K562 (cell line): ENCODE data around the gene CRACR2B. TPM values are rescaled to one million over a fixed set of nuclear protein-coding genes. Genes with fewer than 3 reads are reported as not detected.

Source experiments
- BCLAF1 ChIP-seq, 2 experiments: fragments of 450-650 bp in 1 of 2; IDR thresholded peaks; 2 replicates each; pipeline ENCODE4 v1.6.1; 2011 to 2017; ENCODE audit warnings: low read depth in 2 of 2, antibody characterized with exemption in 1 of 2, borderline replicate concordance in 1 of 2, low read length in 1 of 2, mild to moderate bottlenecking in 1 of 2, mixed read lengths in 1 of 2; ENCODE audit not compliant: control insufficient read depth in 1 of 2
- BRCA1 ChIP-seq, 2 experiments: fragments of 450-650 bp in 1 of 2; sonication (generic) in 1 of 2; formaldehyde crosslinking in 1 of 2; IDR thresholded peaks; 2 replicates each; pipeline versions ENCODE4 v1.5.0 to v1.6.1; 2017 to 2020; ENCODE audit warnings: mild to moderate bottlenecking in 1 of 2, missing genetic modification reagents in 1 of 2
- CGGBP1 ChIP-seq: fragments of 250-450 bp; sonication (Bioruptor Pico); IDR thresholded peaks from 2 replicates; pipeline ENCODE4 v1.9.0; 2021; ENCODE audit warnings: mild to moderate bottlenecking
- EHMT2 ChIP-seq: fragments of 450-650 bp; IDR thresholded peaks from 2 replicates; pipeline ENCODE4 v1.6.1; 2018; ENCODE audit warnings: antibody characterized with exemption
- ETV1 ChIP-seq: fragments of 450-650 bp; conservative IDR thresholded peaks from 2 replicates; pipeline ENCODE4 v1.6.1; 2016; ENCODE audit warnings: missing genetic modification characterization, control low read depth, low read depth, missing compliant biosample characterization
- HES1 ChIP-seq: fragments of 450-650 bp; IDR thresholded peaks from 2 replicates; pipeline ENCODE4 v1.6.1; 2016; ENCODE audit warnings: low read depth, mild to moderate bottlenecking, moderate library complexity
- ILK ChIP-seq: fragments of 450-650 bp; IDR thresholded peaks from 2 replicates; pipeline ENCODE4 v1.6.1; 2016; ENCODE audit warnings: missing genetic modification characterization, low read depth, mild to moderate bottlenecking, missing compliant biosample characterization, moderate library complexity, borderline replicate concordance
- LCOR ChIP-seq: sonication (generic); formaldehyde crosslinking; IDR thresholded peaks from 2 replicates; pipeline ENCODE4 v1.8.0; 2022; ENCODE audit warnings: mild to moderate bottlenecking, missing genetic modification reagents
- MCM3 ChIP-seq: fragments of 450-650 bp; IDR thresholded peaks from 2 replicates; pipeline ENCODE4 v1.6.1; 2016
- MTA1 ChIP-seq: fragments of 450-650 bp; IDR thresholded peaks from 2 replicates; pipeline ENCODE4 v1.6.1; 2017; ENCODE audit warnings: borderline replicate concordance
- NFXL1 ChIP-seq: fragments of 450-650 bp; formaldehyde crosslinking; IDR thresholded peaks from 2 replicates; pipeline ENCODE4 v1.4.0; 2021; ENCODE audit warnings: mild to moderate bottlenecking
- PTBP1 ChIP-seq: fragments of 200-400 bp; formaldehyde crosslinking; IDR thresholded peaks from 2 replicates; pipeline ENCODE4 v1.6.1; 2017; ENCODE audit warnings: low read depth, low read length
- RBM15 ChIP-seq: fragments of 200-400 bp; formaldehyde crosslinking; IDR thresholded peaks from 2 replicates; pipeline ENCODE4 v1.6.1; 2018; ENCODE audit warnings: mild to moderate bottlenecking, low read length, moderate library complexity; ENCODE audit not compliant: insufficient read depth
- RFX1 ChIP-seq: fragments of 450-650 bp; IDR thresholded peaks from 2 replicates; pipeline ENCODE4 v1.6.1; 2016; ENCODE audit warnings: mild to moderate bottlenecking, moderate library complexity
- STAT5A ChIP-seq: IDR thresholded peaks from 2 replicates; pipeline ENCODE4 v1.6.1; 2012; ENCODE audit warnings: low read length, inconsistent platforms, borderline replicate concordance
- TGIF2 ChIP-seq: sonication (generic); formaldehyde crosslinking; IDR thresholded peaks from 2 replicates; pipeline ENCODE4 v1.8.1; 2022; ENCODE audit warnings: mild to moderate bottlenecking, missing genetic modification reagents, moderate library complexity
- XRCC4 ChIP-seq: IDR thresholded peaks from one replicate; pipeline ENCODE4 v1.6.1; 2011; ENCODE audit not compliant: insufficient read depth, insufficient read length; ENCODE audit errors: extremely low read depth
- ZC3H11A ChIP-seq: IDR thresholded peaks from 2 replicates; pipeline ENCODE4 v1.6.1; 2012; ENCODE audit warnings: low read depth, low read length, improper control_type of control experiment
- polyA plus RNA-seq, 8 experiments: library from polyadenylated mRNA; depleted of rRNA in 4 of 8; stranded (reverse) in 5 of 8; unstranded in 3 of 8; fragments of >200 nt; fragmentation: Nextera tagmentation in 2 of 8; fragmentation: Illumina TruSeq in 1 of 8; extraction: Ambion mirVana in 2 of 8; extraction: Trizol in 1 of 8; gene quantifications; 2 replicates each; pipeline versions ENCODE4 v1.2.1 to v1.2.3, GENCODE V29; 2011 to 2014; ENCODE audit warnings: inconsistent platforms in 1 of 8, missing spikeins in 1 of 8
- total RNA-seq, 7 experiments: library from RNA; depleted of rRNA in 6 of 7; stranded (reverse); fragments of >200 nt in 6 of 7; fragmentation: Illumina TruSeq in 2 of 7; extraction: Trizol in 2 of 7; gene quantifications; 2 replicates each; pipeline versions ENCODE4 v1.2.1 to v1.2.3, GENCODE V29; 2011 to 2021; ENCODE audit warnings: low replicate concordance in 1 of 7
- TF ChIP-seq, protein P1 (sequence below): fragments of 150-350 bp; IDR thresholded peaks from 2 replicates; pipeline ENCODE4 v1.6.1; 2014; ENCODE audit warnings: low read depth, mild to moderate bottlenecking, low read length, borderline replicate concordance

The CRACR2B gene
- total and polyA plus RNA-seq, 9 of the 15 experiments (the other 6 are each of a cell fraction or from before 2014, with no cell fraction given) = 0.10 to 51.0 (median 6.0) TPM

GRCh38 chr11:875769-876301 lies 48.1 kb downstream of the CRACR2B start (continued):
- TF ChIP-seq, protein P1, sequence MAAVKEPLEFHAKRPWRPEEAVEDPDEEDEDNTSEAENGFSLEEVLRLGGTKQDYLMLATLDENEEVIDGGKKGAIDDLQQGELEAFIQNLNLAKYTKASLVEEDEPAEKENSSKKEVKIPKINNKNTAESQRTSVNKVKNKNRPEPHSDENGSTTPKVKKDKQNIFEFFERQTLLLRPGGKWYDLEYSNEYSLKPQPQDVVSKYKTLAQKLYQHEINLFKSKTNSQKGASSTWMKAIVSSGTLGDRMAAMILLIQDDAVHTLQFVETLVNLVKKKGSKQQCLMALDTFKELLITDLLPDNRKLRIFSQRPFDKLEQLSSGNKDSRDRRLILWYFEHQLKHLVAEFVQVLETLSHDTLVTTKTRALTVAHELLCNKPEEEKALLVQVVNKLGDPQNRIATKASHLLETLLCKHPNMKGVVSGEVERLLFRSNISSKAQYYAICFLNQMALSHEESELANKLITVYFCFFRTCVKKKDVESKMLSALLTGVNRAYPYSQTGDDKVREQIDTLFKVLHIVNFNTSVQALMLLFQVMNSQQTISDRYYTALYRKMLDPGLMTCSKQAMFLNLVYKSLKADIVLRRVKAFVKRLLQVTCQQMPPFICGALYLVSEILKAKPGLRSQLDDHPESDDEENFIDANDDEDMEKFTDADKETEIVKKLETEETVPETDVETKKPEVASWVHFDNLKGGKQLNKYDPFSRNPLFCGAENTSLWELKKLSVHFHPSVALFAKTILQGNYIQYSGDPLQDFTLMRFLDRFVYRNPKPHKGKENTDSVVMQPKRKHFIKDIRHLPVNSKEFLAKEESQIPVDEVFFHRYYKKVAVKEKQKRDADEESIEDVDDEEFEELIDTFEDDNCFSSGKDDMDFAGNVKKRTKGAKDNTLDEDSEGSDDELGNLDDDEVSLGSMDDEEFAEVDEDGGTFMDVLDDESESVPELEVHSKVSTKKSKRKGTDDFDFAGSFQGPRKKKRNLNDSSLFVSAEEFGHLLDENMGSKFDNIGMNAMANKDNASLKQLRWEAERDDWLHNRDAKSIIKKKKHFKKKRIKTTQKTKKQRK = no peak
- no peak for TF ChIP-seq NFXL1 (CRISPR knock-in tag)
- TF ChIP-seq STAT5A = peak; percentile 86
- no peak for TF ChIP-seq ZC3H11A
- no peak for TF ChIP-seq RFX1
- TF ChIP-seq TGIF2 (CRISPR knock-in tag) = no peak
- TF ChIP-seq BRCA1 (IDR thresholded peaks at IDR 0.05) = no peak
- no peak for TF ChIP-seq BRCA1 (CRISPR knock-in tag; IDR thresholded peaks at IDR 0.05)
- TF ChIP-seq XRCC4 = no peak
- no peak for TF ChIP-seq RBM15
- TF ChIP-seq EHMT2 = no peak
- TF ChIP-seq ETV1 = no peak
- TF ChIP-seq BCLAF1 (IDR thresholded peaks at IDR 0.05; ENCODE audit: borderline replicate concordance in 1 of 2, control insufficient read depth in 1 of 2, low read depth in 2 of 2, low read length in 1 of 2) = no peak
- TF ChIP-seq MCM3 = no peak
- TF ChIP-seq PTBP1 = no peak
- no peak for TF ChIP-seq CGGBP1 (CRISPR knock-in tag)
- TF ChIP-seq ILK (tag) = no peak
- TF ChIP-seq LCOR (CRISPR knock-in tag) = no peak
- no peak for TF ChIP-seq HES1
- peak; percentile 19; the same call in 1 of the 2 replicates for TF ChIP-seq MTA1
